OCI-M1 (cell line): Measurements from ENCODE around the gene CRYBA2.

Experiments
- DNase-seq: peaks from one replicate; lab custom pipeline; 2025; lab: John Stamatoyannopoulos, UW

The CRYBA2 gene

GRCh38 chr2:219023045-219023605 is 29.9 kb upstream of the CRYBA2 start:
- no peak for DNase-seq

GRCh38 chr2:219022616-219023015 is 29.4 kb upstream of the CRYBA2 start:
- no peak for DNase-seq

GRCh38 chr2:219022041-219022440 is 28.8 kb upstream of the CRYBA2 start:
- no peak for DNase-seq

GRCh38 chr2:219021591-219021990 is 28.4 kb upstream of the CRYBA2 start:
- DNase-seq, result no peak

- no peak for DNase-seq
These were observed 27.6 kb upstream of the CRYBA2 start for GRCh38 chr2:219020604-219021365.

- no peak for DNase-seq
These were observed 26.2 kb upstream of the CRYBA2 start for GRCh38 chr2:219019436-219019835.

GRCh38 chr2:219018726-219019125 is 25.5 kb upstream of the CRYBA2 start:
- no peak for DNase-seq

- DNase-seq, result no peak
These were observed 25.1 kb upstream of the CRYBA2 start for GRCh38 chr2:219018286-219018685.

- no peak for DNase-seq
These were observed 24.1 kb upstream of the CRYBA2 start for GRCh38 chr2:219017201-219017931.

GRCh38 chr2:219016721-219017120 is 23.5 kb upstream of the CRYBA2 start:
- DNase-seq, result no peak

GRCh38 chr2:219010873-219011272 is 17.7 kb upstream of the CRYBA2 start:
- no peak for DNase-seq

GRCh38 chr2:219010162-219010756 is 17.0 kb upstream of the CRYBA2 start:
- peak; percentile 17 for DNase-seq

GRCh38 chr2:219009294-219009693 is 16.1 kb upstream of the CRYBA2 start:
- DNase-seq, result no peak

GRCh38 chr2:219003979-219004378 is 10.8 kb upstream of the CRYBA2 start:
- DNase-seq, result no peak

GRCh38 chr2:219003267-219003634 is 10.0 kb upstream of the CRYBA2 start:
- DNase-seq, result no peak

GRCh38 chr2:219002395-219003266 is 9.4 kb upstream of the CRYBA2 start:
- peak; percentile 21 for DNase-seq

- no peak for DNase-seq
These were observed 8.6 kb upstream of the CRYBA2 start for GRCh38 chr2:219001577-219002394.

GRCh38 chr2:219001100-219001576 is 7.9 kb upstream of the CRYBA2 start:
- no peak for DNase-seq

- no peak for DNase-seq
These were observed 7.3 kb upstream of the CRYBA2 start for GRCh38 chr2:219000569-219000960.

GRCh38 chr2:218999881-219000568 is 6.8 kb upstream of the CRYBA2 start:
- no peak for DNase-seq
